HG03159 (cell line): ENCODE results near the gene FAM78A.
A peak's percentile ranks its signal among the peaks of the same experiment; 100 is the strongest.
"Not testable (repeated sequence)": the region's sequence is repeated elsewhere in the genome, so short reads cannot be mapped to it uniquely, and the experiment has no call there.

Experiments
- ATAC-seq: cut with Tn5 transposase; IDR thresholded peaks from one replicate; pipeline ENCODE4 v1.9.1; 2021; ENCODE audit warnings: mild to moderate bottlenecking, moderate library complexity; ENCODE audit not compliant: unreplicated experiment

Gene FAM78A

GRCh38 chr9:131270171-131271015 is 5.9 kb downstream of the FAM78A start:
- ATAC-seq, result no peak

GRCh38 chr9:131266266-131267229 is 9.8 kb downstream of the FAM78A start:
- ATAC-seq, result no peak

GRCh38 chr9:131264231-131264630 is 12.1 kb downstream of the FAM78A start:
- no peak for ATAC-seq

- no peak for ATAC-seq
These were observed 12.6 kb downstream of the FAM78A start for GRCh38 chr9:131263701-131264100.

- ATAC-seq, result not testable (repeated sequence)
These were observed 13.3 kb downstream of the FAM78A start for GRCh38 chr9:131263033-131263343.

- ATAC-seq, result peak; percentile 63
These were observed 13.8 kb downstream of the FAM78A start for GRCh38 chr9:131262327-131263032.

GRCh38 chr9:131260751-131261452 is 15.4 kb downstream of the FAM78A start:
- ATAC-seq, result no peak

- ATAC-seq, result no peak
These were observed 16.3 kb downstream of the FAM78A start for GRCh38 chr9:131259916-131260597.

GRCh38 chr9:131259432-131259898 is 16.8 kb downstream of the FAM78A start:
- no peak for ATAC-seq

- ATAC-seq, result no peak
These were observed 17.4 kb downstream of the FAM78A start for GRCh38 chr9:131258698-131259431.

- ATAC-seq, result no peak
These were observed 18.1 kb downstream of the FAM78A start for GRCh38 chr9:131258186-131258585.

GRCh38 chr9:131257266-131258025 is 18.9 kb downstream of the FAM78A start:
- no peak for ATAC-seq

GRCh38 chr9:131255676-131256197 is 20.6 kb downstream of the FAM78A start:
- ATAC-seq, result no peak

GRCh38 chr9:131254626-131255025 is 21.7 kb downstream of the FAM78A start:
- ATAC-seq, result no peak

GRCh38 chr9:131253891-131254491 is 22.3 kb downstream of the FAM78A start:
- no peak for ATAC-seq

GRCh38 chr9:131252120-131252519 is 24.2 kb downstream of the FAM78A start:
- ATAC-seq, result no peak

- no peak for ATAC-seq
These were observed 29.7 kb downstream of the FAM78A start for GRCh38 chr9:131246618-131247017.

GRCh38 chr9:131244331-131244730 is 32.0 kb downstream of the FAM78A start:
- not testable (repeated sequence) for ATAC-seq
